GM12891 (cell line): Measurements from ENCODE around the gene POU2F1.

Source experiments
- POLR2A ChIP-seq: IDR thresholded peaks from 2 replicates; pipeline ENCODE4 v1.6.1; 2011; ENCODE audit warnings: low read depth, low read length, control low read depth
- POLR2AphosphoS5 ChIP-seq: IDR thresholded peaks from 2 replicates; pipeline ENCODE4 v1.6.1; 2011; ENCODE audit warnings: low read depth, low read length, control low read depth
- TAF1 ChIP-seq: IDR thresholded peaks from 2 replicates; pipeline ENCODE4 v1.6.1; 2011; ENCODE audit warnings: low read depth, low read length, control low read depth

DNA sequence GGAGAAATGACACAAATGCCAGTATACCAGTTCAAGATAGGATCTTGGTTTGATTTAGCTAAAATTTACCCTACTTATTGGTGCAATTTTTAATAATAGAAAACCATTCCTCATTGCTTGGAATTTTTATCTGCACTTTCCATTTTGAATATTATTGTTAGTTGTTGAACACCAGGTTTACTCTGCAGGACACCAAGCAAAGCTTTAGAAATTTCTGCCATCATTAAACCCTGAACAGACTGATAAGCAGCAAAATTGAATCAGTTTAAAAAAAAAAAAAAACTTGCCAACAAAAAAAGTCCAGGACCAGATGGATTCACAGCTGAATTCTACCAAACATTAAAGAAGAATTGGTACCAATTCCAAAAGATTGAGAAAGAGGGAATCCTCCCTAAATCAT, 71.5 kb downstream of the POU2F1 start:
- TF ChIP-seq POLR2AphosphoS5 (no peak), POLR2A (no peak), TAF1 (no peak)
